Tibial nerve (tissue), 4 donors: Measurements from ENCODE around the gene ACOT13. TPM values are rescaled to one million over a fixed set of nuclear protein-coding genes. Genes with fewer than 3 reads are reported as not detected.
"Not testable (repeated sequence)": the region's sequence is repeated elsewhere in the genome, so short reads cannot be mapped to it uniquely, and the experiment has no call there.

ENCODE experiments used
- DNase-seq, 2 donors: peaks; one replicate each; pipeline ENCODE4 v3.0.0-alpha.2; 2019; ENCODE audit warnings: low spot score in 2 of 2
- H3K27ac ChIP-seq, 4 donors: fragments of 200-600 bp; sonication (generic) in 3 of 4; one replicate each; pipeline ENCODE4 v1.5.1; 2017 to 2019; ENCODE audit warnings: mild to moderate bottlenecking in 1 of 4
- H3K27me3 ChIP-seq, 2 donors: fragments of 200-600 bp; sonication (generic) in 1 of 2; one replicate each; pipeline versions ENCODE4 v1.5.1 to v1.6.0; 2017 to 2019
- H3K36me3 ChIP-seq, 3 donors: fragments of 200-600 bp; sonication (generic); one replicate each; pipeline ENCODE4 v1.5.1; 2018 to 2019
- H3K4me1 ChIP-seq, 4 donors: fragments of 200-600 bp; sonication (generic) in 3 of 4; one replicate each; pipeline ENCODE4 v1.5.1; 2017 to 2019
- H3K4me3 ChIP-seq, 4 donors: fragments of 200-600 bp; sonication (generic) in 3 of 4; one replicate each; pipeline ENCODE4 v1.5.1; 2017 to 2019; ENCODE audit warnings: mild to moderate bottlenecking in 1 of 4, moderate library complexity in 1 of 4
- H3K9me3 ChIP-seq, 4 donors: fragments of 200-600 bp; sonication (generic) in 3 of 4; one replicate each; pipeline ENCODE4 v1.5.1; 2017 to 2019
- EP300 ChIP-seq, 2 donors: sonication (generic); formaldehyde crosslinking; IDR thresholded peaks; one replicate each; pipeline ENCODE4 v1.6.1; 2017; ENCODE audit warnings: antibody characterized with exemption in 2 of 2, mild to moderate bottlenecking in 1 of 2
- POLR2A ChIP-seq, 2 donors: fragments of 450-650 bp; IDR thresholded peaks; one replicate each; pipeline ENCODE4 v1.6.1; 2017; ENCODE audit warnings: antibody characterized with exemption in 2 of 2, mild to moderate bottlenecking in 2 of 2, moderate library complexity in 2 of 2
- WGBS, 2 donors: methylation state at CpG; one replicate each; pipeline ENCODE4 v1.1.5; 2018; 5-methylcytosine and 5-hydroxymethylcytosine counted together
- total RNA-seq, 4 donors: library from RNA; depleted of rRNA; stranded (reverse); fragments of >200 nt; gene quantifications; one replicate each; pipeline ENCODE4 v1.1.0, GENCODE V29; 2016
- TF ChIP-seq, protein P1 (sequence below), 5 experiments: fragments of 200-600 bp in 3 of 5; fragments of 450-650 bp in 2 of 5; sonication (generic) in 3 of 5; IDR thresholded peaks; one replicate each; pipeline ENCODE4 v1.5.1; 2016 to 2019; ENCODE audit warnings: antibody characterized with exemption in 5 of 5, mild to moderate bottlenecking in 3 of 5, moderate library complexity in 2 of 5

ACOT13 gene
- total RNA-seq, 4 donors from 2014 or later, result 3.3 to 10.2 (median 7.5) TPM

DNA sequence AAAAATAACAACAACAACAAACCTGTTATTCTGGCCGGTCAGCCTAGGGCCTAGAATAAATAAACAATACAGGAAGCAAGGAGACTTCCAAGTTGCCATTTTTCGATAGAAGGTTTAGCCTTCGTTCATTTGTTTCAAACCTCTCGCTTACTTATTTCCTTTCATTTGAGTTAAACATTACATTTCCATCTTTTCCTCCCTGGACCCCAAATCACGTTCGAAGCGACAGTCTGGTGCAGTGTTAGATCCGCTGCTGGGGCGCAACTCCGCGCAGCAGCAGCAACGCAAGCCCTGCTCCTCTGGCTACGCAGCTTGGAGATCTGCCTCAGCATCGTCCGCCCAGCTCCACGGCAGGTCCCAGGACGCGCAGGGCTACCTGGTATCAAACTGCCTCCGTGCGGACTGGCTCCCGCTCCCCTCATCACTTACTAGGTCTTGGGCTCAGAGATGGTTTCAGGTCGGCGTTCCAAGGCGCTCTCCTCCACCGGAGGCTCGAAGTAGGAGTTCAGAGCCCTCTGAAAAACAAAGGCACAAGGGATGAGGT, 708 bp upstream of the ACOT13 start:
- H3K27me3 ChIP-seq, result no peaks in the 10 kb centered on the region
- peak overlapping the region; percentile 49 to 93 (median 75) for H3K4me3 ChIP-seq
- no peak for DNase-seq
- H3K9me3 ChIP-seq, result peaks cover 0 to 6% (median 2%) of the 10 kb centered on the region in 4 donors
- 0 to 1% methylated on average over 26 of the region's 26 CpGs for WGBS, 2 donors
- peaks cover 0 to 41% (median 25%) of the 10 kb centered on the region in 4 donors for H3K4me1 ChIP-seq
- peaks cover 0 to 36% (median 0%) of the 10 kb centered on the region in 3 donors for H3K36me3 ChIP-seq
- peak overlapping the region; percentile 85 to 91 (median 88) for H3K27ac ChIP-seq
- TF ChIP-seq, protein P1, sequence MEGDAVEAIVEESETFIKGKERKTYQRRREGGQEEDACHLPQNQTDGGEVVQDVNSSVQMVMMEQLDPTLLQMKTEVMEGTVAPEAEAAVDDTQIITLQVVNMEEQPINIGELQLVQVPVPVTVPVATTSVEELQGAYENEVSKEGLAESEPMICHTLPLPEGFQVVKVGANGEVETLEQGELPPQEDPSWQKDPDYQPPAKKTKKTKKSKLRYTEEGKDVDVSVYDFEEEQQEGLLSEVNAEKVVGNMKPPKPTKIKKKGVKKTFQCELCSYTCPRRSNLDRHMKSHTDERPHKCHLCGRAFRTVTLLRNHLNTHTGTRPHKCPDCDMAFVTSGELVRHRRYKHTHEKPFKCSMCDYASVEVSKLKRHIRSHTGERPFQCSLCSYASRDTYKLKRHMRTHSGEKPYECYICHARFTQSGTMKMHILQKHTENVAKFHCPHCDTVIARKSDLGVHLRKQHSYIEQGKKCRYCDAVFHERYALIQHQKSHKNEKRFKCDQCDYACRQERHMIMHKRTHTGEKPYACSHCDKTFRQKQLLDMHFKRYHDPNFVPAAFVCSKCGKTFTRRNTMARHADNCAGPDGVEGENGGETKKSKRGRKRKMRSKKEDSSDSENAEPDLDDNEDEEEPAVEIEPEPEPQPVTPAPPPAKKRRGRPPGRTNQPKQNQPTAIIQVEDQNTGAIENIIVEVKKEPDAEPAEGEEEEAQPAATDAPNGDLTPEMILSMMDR (IDR thresholded peaks at IDR 0.05), result no peak
- TF ChIP-seq EP300 (IDR thresholded peaks at IDR 0.05), result no peak
- no peak for TF ChIP-seq POLR2A (IDR thresholded peaks at IDR 0.05)

DNA sequence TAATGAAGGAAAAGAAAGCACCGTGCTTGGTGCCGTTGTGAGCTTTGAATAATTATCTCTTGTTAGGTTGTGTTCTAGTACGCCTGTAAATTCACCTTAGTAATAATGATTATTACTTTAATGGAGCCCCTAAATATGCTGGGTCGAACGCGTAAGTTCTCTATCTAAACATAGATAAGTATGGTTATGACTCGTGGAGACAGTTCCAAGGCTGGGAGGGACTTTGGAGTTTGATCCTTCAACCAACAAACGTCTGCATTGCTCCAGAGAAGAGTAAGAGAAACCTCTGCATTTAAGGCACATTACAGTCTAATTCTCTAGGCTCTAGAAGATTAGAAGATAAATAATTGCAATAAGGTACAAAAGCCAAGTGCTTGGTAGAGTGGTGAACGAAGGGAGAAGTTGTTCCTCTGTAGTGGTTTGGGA, 514 bp downstream of the ACOT13 start:
- Histone ChIP-seq H3K27ac (peak overlapping the region; percentile 85 to 91 (median 88)), H3K9me3 (peaks cover 0 to 6% (median 2%) of the 10 kb centered on the region in 4 donors), H3K4me1 (peaks cover 0 to 41% (median 25%) of the 10 kb centered on the region in 4 donors), H3K4me3 (peak overlapping the region; percentile 49 to 93 (median 75)), H3K27me3 (no peaks in the 10 kb centered on the region), H3K36me3 (peaks cover 0 to 30% (median 0%) of the 10 kb centered on the region in 3 donors)
- DNase-seq, result peak in 1 of 2 donors; percentile 6
- WGBS, 2 donors, result 7 to 8% methylated on average over 9 of the region's 9 CpGs
- TF ChIP-seq, protein P1 (IDR thresholded peaks at IDR 0.05), result no peak
- TF ChIP-seq EP300 (IDR thresholded peaks at IDR 0.05) (no peak), POLR2A (IDR thresholded peaks at IDR 0.05) (no peak)

- H3K4me1 ChIP-seq, result peaks cover 0 to 38% (median 25%) of the 10 kb centered on the region in 4 donors
- H3K27me3 ChIP-seq, H3K9me3 ChIP-seq, DNase-seq: not testable (repeated sequence)
- H3K4me3 ChIP-seq, result peak overlapping the region in 1 of 4 donors; percentile 68
- peak overlapping the region in 1 of 4 donors; percentile 87 for H3K27ac ChIP-seq
- 93 to 97% methylated on average over 18 of the region's 18 CpGs for WGBS, 2 donors
- H3K36me3 ChIP-seq, result peaks cover 0 to 21% (median 0%) of the 10 kb centered on the region in 3 donors
These were observed 1.5 kb downstream of the ACOT13 start for GRCh38 chr6:24668066-24668996.

DNA sequence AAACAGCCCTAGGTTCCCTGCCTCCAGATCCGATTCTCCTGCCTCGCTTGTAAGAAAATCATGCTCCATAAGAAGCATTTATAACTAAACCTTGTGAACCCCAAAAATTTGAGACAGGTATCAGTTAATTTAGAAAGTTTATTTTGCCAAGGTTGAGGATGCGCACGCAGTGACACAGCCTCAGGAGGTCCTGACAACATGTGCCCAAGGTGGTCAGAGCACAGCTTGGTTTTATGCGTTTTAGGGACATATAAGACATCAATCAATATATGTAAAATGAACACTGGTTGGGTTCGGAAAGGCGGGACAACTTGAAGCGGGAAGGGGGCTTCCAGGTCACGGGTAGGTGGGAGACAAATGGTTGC, 2.1 kb downstream of the ACOT13 start:
- TF ChIP-seq POLR2A (IDR thresholded peaks at IDR 0.05) (no peak), EP300 (IDR thresholded peaks at IDR 0.05) (no peak)
- TF ChIP-seq, protein P1 (IDR thresholded peaks at IDR 0.05), result no peak
- Histone ChIP-seq H3K27me3 (no peaks in the 10 kb centered on the region), H3K4me3 (no peak overlapping the region), H3K27ac (no peak overlapping the region), H3K4me1 (peaks cover 0 to 32% (median 25%) of the 10 kb centered on the region in 4 donors), H3K9me3 (peaks cover 0 to 6% (median 4%) of the 10 kb centered on the region in 4 donors), H3K36me3 (peaks cover 0 to 14% (median 0%) of the 10 kb centered on the region in 3 donors)
- DNase-seq, result no peak
- 92 to 97% methylated on average over 9 of the region's 9 CpGs for WGBS, 2 donors

- not testable (repeated sequence) for H3K9me3 ChIP-seq, H3K36me3 ChIP-seq
These were observed 3.6 kb downstream of the ACOT13 start for GRCh38 chr6:24670492-24670891.

GRCh38 chr6:24671077-24671476, 4.2 kb downstream of the ACOT13 start:
- 92 to 94% methylated on average over 4 of the region's 4 CpGs for WGBS, 2 donors
- H3K4me1 ChIP-seq, result peaks cover 0 to 15% (median 11%) of the 10 kb centered on the region in 4 donors
- not testable (repeated sequence) for H3K4me3 ChIP-seq, DNase-seq, H3K27me3 ChIP-seq, H3K9me3 ChIP-seq, H3K27ac ChIP-seq, H3K36me3 ChIP-seq

More at GRCh38 chr6:24670492-24670891, 3.6 kb downstream of the ACOT13 start:
- DNase-seq, H3K4me3 ChIP-seq, H3K27ac ChIP-seq, H3K27me3 ChIP-seq: not testable (repeated sequence)
- H3K4me1 ChIP-seq, result peaks cover 0 to 19% (median 15%) of the 10 kb centered on the region in 4 donors
